Measurements from ENCODE around the gene ERC1. TPM values are rescaled to one million over a fixed set of nuclear protein-coding genes. Genes with fewer than 3 reads are reported as not detected.

The ERC1 gene
- total and polyA plus RNA-seq, 2 experiments from 2014 or later: 18.4 to 29.7 TPM

DNA sequence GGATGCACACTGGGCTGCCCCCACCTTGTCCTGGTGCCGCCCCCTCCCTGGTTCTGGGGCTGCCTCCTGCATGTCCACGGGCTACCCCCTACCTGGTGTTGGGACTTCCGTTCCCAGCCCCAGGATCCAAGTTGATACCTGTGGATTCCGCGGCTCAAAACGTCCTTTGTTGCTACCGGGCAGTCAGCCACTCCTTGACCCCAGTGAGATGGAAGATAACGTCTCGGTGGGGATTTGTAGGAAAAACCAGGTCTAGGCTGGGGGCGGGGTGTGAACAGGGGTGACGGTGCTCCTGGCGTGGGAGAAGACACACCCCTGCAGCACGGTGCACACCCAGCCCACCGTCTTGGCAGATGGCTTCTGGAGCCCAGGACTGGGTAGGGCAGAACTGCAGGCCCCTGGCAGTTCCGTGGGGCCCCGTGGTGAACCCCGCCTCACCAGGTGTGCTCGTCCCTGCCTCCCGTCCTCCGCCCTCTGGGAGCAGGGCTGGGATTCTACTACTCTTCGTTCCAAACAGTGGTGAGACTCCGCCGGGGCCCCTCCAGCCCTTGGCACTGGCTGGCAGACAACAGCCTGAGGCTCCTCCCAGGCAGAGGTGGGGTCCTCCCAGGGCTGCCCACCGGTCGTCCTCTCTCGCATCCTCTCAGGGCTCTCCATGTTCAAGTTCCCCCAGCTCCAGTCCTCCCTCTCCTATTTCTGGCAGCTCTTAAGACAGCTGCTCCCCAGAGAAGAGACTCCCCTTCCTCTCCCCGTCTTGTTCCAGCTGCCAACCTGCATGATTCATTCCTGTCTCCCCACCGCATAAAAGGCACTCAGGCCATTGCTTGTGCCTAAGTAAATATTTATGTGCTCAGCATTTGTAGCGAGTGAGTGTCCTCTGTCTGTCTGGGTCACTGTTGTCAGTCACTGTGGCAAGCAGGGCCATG, 527.8 kb downstream of the ERC1 start:
- peaks cover 11% of the 10 kb centered on the region for H3K4me1 ChIP-seq (ENCODE audit: insufficient read depth)
- H3K27me3 ChIP-seq: no peaks in the 10 kb centered on the region
- H4K20me1 ChIP-seq (ENCODE audit: insufficient read depth, poor library complexity, severe bottlenecking): no peaks in the 10 kb centered on the region
- 38% methylated on average over 19 of the region's 29 CpGs for WGBS (ENCODE audit: low lambda C conversion rate, missing lambda C conversion rate)
- H3K79me2 ChIP-seq: no peaks in the 10 kb centered on the region
- no peak for TF ChIP-seq EZH2phosphoT487 (IDR thresholded peaks at IDR 0.05; ENCODE audit: low read depth, severe bottlenecking, unreplicated experiment)
- TF ChIP-seq, protein P1, sequence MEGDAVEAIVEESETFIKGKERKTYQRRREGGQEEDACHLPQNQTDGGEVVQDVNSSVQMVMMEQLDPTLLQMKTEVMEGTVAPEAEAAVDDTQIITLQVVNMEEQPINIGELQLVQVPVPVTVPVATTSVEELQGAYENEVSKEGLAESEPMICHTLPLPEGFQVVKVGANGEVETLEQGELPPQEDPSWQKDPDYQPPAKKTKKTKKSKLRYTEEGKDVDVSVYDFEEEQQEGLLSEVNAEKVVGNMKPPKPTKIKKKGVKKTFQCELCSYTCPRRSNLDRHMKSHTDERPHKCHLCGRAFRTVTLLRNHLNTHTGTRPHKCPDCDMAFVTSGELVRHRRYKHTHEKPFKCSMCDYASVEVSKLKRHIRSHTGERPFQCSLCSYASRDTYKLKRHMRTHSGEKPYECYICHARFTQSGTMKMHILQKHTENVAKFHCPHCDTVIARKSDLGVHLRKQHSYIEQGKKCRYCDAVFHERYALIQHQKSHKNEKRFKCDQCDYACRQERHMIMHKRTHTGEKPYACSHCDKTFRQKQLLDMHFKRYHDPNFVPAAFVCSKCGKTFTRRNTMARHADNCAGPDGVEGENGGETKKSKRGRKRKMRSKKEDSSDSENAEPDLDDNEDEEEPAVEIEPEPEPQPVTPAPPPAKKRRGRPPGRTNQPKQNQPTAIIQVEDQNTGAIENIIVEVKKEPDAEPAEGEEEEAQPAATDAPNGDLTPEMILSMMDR (IDR thresholded peaks at IDR 0.05; ENCODE audit: poor library complexity): no peak
- TF ChIP-seq EZH2 (IDR thresholded peaks at IDR 0.05; ENCODE audit: borderline replicate concordance): no peak
- no peaks in the 10 kb centered on the region for H3K9me3 ChIP-seq (ENCODE audit: low read depth)
- H3K4me2 ChIP-seq: peak overlapping the region; percentile 59
- H2AFZ ChIP-seq: no peak overlapping the region
- DNase-seq (ENCODE audit: low spot score): peak; percentile 40
- H3K9me2 ChIP-seq (replicated peaks; ENCODE audit: insufficient read depth): no peaks in the 10 kb centered on the region
- no peak overlapping the region for H3K27ac ChIP-seq
- H3K4me3 ChIP-seq: no peak overlapping the region
- H3K36me3 ChIP-seq (replicated peaks; ENCODE audit: insufficient read depth, low read depth): no peaks in the 10 kb centered on the region

DNA sequence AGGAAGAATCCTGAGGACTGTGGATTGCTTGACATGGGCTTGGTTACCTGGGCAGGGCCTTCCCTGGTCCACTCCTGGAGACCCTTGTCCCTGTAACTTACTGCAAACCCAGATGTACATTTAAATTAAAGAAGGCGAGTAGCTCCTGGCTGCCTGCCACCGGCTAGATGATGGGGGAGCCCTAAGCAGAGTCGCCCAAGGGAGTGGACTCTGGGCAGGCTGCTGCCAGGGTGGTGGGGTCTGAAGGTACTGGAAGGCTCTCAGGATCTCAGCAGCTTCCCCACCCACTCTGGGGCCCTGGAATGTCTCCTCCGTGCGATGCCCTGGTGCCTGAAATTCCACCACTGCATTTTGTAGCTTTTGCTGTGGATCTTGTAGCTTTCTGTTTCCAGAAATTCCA, 528.6 kb downstream of the ERC1 start:
- Histone ChIP-seq H3K4me3 (no peak overlapping the region), H3K4me2 (peak overlapping the region; percentile 59), H3K79me2 (no peaks in the 10 kb centered on the region), H3K9me3 (ENCODE audit: low read depth) (no peaks in the 10 kb centered on the region), H4K20me1 (ENCODE audit: insufficient read depth, poor library complexity, severe bottlenecking) (no peaks in the 10 kb centered on the region), H2AFZ (no peak overlapping the region), H3K27me3 (no peaks in the 10 kb centered on the region), H3K27ac (no peak overlapping the region), H3K4me1 (ENCODE audit: insufficient read depth) (peaks cover 11% of the 10 kb centered on the region), H3K9me2 (replicated peaks; ENCODE audit: insufficient read depth) (no peaks in the 10 kb centered on the region), H3K36me3 (replicated peaks; ENCODE audit: insufficient read depth, low read depth) (no peaks in the 10 kb centered on the region)
- WGBS (ENCODE audit: low lambda C conversion rate, missing lambda C conversion rate): 62% methylated on average over 5 of the region's 5 CpGs
- TF ChIP-seq EZH2phosphoT487 (IDR thresholded peaks at IDR 0.05; ENCODE audit: low read depth, severe bottlenecking, unreplicated experiment) (no peak), EZH2 (IDR thresholded peaks at IDR 0.05; ENCODE audit: borderline replicate concordance) (no peak)
- TF ChIP-seq, protein P1 (IDR thresholded peaks at IDR 0.05; ENCODE audit: poor library complexity): no peak
- DNase-seq (ENCODE audit: low spot score): no peak

DNA sequence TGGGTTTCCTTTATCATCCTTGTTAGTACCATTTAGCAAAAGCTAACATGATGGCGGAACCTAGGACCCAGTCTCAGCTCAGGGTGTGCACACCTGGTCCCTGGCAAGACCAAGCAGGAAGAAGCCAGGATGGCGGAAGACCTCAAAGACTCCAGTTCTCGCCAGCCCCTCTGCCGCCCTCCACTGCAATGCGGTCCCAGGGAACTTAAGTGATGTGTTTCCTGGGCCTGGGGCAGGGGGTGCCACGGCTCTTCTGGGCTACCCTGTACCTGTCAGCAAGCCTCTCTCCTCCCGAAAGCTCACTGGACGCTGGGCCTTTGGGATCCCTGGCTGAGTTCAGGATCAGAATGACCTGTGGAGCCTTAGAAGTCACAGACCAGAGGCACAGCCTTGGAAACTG, 532.0 kb downstream of the ERC1 start:
- H3K27me3 ChIP-seq: peaks cover 13% of the 10 kb centered on the region
- H2AFZ ChIP-seq: no peak overlapping the region
- H3K27ac ChIP-seq: no peak overlapping the region

More for the DNA sequence above, 532.0 kb downstream of the ERC1 start:
- Histone ChIP-seq H3K4me1 (ENCODE audit: insufficient read depth) (peaks cover 11% of the 10 kb centered on the region), H4K20me1 (ENCODE audit: insufficient read depth, poor library complexity, severe bottlenecking) (no peaks in the 10 kb centered on the region), H3K36me3 (replicated peaks; ENCODE audit: insufficient read depth, low read depth) (no peaks in the 10 kb centered on the region), H3K9me2 (replicated peaks; ENCODE audit: insufficient read depth) (no peaks in the 10 kb centered on the region), H3K9me3 (ENCODE audit: low read depth) (no peaks in the 10 kb centered on the region), H3K4me3 (no peak overlapping the region), H3K79me2 (no peaks in the 10 kb centered on the region), H3K4me2 (no peak overlapping the region)
- no peak for DNase-seq (ENCODE audit: low spot score)
- no peak for TF ChIP-seq EZH2 (IDR thresholded peaks at IDR 0.05; ENCODE audit: borderline replicate concordance)
- no peak for TF ChIP-seq EZH2phosphoT487 (IDR thresholded peaks at IDR 0.05; ENCODE audit: low read depth, severe bottlenecking, unreplicated experiment)
- TF ChIP-seq, protein P1 (IDR thresholded peaks at IDR 0.05; ENCODE audit: poor library complexity): no peak
- WGBS (ENCODE audit: low lambda C conversion rate, missing lambda C conversion rate): 94% methylated on average over 8 of the region's 8 CpGs

All from hepatocyte (in vitro differentiated cells).